ENCODE measurements around the gene RGS12. TPM values are rescaled to one million over a fixed set of nuclear protein-coding genes. Genes with fewer than 3 reads are reported as not detected.

RGS12 gene
- total and polyA plus RNA-seq, 2 of the 13 experiments (the other 11 are each of a cell fraction or from before 2014, with no cell fraction given): 21.0 to 27.7 TPM

DNA sequence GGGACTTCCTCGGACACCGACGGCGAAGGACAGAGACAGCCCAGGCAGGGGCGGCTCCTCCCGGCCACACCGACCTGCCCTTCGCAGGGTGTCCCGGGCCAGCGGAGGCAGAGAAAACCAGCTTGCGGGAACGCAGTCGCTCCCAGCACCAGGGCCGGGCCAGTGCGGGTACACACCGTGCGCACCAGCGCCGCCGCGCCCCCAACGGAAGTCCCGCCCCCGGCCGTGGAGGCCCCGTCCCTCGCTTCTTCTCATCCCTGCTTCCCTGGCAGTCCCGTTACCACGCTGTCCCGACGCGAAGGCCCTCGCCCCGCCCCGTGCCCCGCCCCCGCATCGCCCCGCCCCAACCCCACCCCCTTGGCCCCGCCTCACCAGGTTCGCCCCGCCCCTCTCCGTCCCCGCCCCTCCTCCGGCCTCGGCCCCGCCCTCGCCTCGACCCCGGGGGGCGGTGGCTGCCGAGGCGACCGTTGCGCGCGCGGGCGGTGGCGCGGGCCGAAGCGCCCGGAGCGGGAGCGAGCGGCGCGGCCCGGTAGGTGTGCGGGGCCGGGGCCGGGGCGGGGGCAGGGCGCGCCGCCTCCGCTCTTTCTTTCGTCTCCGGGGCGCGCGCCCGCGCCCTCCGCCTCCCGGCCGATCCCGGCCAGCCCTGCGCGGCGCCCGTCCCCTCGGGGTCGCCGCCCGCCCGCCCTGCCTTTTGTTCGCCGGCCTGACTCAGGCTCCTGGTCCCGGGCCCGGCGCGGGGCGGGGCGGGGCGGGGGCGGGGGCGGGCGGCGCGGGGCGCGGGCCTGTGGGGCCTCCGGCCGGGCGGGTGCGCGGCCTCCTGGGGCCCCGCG is at the start of gene RGS12 (continued):
- TF ChIP-seq, protein P1, sequence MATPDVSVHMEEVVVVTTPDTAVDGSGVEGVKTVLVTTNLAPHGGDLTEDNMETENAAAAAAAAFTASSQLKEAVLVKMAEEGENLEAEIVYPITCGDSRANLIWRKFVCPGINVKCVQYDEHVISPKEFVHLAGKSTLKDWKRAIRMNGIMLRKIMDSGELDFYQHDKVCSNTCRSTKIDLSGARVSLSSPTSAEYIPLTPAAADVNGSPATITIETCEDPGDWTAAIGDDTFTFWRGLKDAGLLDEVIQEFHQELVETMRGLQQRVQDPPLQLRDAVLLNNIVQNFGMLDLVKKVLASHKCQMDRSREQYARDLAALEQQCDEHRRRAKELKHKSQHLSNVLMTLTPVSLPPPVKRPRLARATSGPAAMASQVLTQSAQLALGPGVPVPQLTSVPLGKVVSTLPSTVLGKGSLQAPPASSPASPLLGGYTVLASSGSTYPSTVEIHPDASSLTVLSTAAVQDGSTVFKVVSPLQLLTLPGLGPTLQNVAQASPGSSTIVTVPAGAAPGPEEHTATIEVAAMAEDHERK (CRISPR knock-in tag; IDR thresholded peaks at IDR 0.05; ENCODE audit: low read depth): no peak
- TF ChIP-seq U2AF2 (IDR thresholded peaks at IDR 0.05; ENCODE audit: low read depth, low read length) (no peak), ZNF383 (CRISPR knock-in tag; IDR thresholded peaks at IDR 0.05; ENCODE audit: borderline replicate concordance) (no peak), POLR2G (IDR thresholded peaks at IDR 0.05; ENCODE audit: low read depth, low read length) (peak; percentile 79; the same call in 1 of the 2 replicates), NFKBIZ (CRISPR knock-in tag; IDR thresholded peaks at IDR 0.05) (peak; percentile 44; the same call in 1 of the 2 replicates), ZNF317 (CRISPR knock-in tag; IDR thresholded peaks at IDR 0.05) (no peak; the same call in 1 of the 2 replicates), ZKSCAN8 (CRISPR knock-in tag; IDR thresholded peaks at IDR 0.05; ENCODE audit: borderline replicate concordance) (no peak), THAP11 (CRISPR knock-in tag; IDR thresholded peaks at IDR 0.05) (peak; percentile 66), HOXA5 (CRISPR knock-in tag; IDR thresholded peaks at IDR 0.05) (peak; percentile 21; the same call in 1 of the 2 replicates), MAZ (IDR thresholded peaks at IDR 0.05; ENCODE audit: borderline replicate concordance, low read depth, low read length) (0 out of 2 replicates have a peak, but pooled peaks have one; percentile 24), MAZ (CRISPR knock-in tag; IDR thresholded peaks at IDR 0.05; ENCODE audit: low read depth) (peak; percentile 88)
- TF ChIP-seq, protein P2, sequence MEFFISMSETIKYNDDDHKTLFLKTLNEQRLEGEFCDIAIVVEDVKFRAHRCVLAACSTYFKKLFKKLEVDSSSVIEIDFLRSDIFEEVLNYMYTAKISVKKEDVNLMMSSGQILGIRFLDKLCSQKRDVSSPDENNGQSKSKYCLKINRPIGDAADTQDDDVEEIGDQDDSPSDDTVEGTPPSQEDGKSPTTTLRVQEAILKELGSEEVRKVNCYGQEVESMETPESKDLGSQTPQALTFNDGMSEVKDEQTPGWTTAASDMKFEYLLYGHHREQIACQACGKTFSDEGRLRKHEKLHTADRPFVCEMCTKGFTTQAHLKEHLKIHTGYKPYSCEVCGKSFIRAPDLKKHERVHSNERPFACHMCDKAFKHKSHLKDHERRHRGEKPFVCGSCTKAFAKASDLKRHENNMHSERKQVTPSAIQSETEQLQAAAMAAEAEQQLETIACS (CRISPR knock-in tag; IDR thresholded peaks at IDR 0.05): peak; percentile 24; the same call in 1 of the 2 replicates
- TF ChIP-seq, protein P3, sequence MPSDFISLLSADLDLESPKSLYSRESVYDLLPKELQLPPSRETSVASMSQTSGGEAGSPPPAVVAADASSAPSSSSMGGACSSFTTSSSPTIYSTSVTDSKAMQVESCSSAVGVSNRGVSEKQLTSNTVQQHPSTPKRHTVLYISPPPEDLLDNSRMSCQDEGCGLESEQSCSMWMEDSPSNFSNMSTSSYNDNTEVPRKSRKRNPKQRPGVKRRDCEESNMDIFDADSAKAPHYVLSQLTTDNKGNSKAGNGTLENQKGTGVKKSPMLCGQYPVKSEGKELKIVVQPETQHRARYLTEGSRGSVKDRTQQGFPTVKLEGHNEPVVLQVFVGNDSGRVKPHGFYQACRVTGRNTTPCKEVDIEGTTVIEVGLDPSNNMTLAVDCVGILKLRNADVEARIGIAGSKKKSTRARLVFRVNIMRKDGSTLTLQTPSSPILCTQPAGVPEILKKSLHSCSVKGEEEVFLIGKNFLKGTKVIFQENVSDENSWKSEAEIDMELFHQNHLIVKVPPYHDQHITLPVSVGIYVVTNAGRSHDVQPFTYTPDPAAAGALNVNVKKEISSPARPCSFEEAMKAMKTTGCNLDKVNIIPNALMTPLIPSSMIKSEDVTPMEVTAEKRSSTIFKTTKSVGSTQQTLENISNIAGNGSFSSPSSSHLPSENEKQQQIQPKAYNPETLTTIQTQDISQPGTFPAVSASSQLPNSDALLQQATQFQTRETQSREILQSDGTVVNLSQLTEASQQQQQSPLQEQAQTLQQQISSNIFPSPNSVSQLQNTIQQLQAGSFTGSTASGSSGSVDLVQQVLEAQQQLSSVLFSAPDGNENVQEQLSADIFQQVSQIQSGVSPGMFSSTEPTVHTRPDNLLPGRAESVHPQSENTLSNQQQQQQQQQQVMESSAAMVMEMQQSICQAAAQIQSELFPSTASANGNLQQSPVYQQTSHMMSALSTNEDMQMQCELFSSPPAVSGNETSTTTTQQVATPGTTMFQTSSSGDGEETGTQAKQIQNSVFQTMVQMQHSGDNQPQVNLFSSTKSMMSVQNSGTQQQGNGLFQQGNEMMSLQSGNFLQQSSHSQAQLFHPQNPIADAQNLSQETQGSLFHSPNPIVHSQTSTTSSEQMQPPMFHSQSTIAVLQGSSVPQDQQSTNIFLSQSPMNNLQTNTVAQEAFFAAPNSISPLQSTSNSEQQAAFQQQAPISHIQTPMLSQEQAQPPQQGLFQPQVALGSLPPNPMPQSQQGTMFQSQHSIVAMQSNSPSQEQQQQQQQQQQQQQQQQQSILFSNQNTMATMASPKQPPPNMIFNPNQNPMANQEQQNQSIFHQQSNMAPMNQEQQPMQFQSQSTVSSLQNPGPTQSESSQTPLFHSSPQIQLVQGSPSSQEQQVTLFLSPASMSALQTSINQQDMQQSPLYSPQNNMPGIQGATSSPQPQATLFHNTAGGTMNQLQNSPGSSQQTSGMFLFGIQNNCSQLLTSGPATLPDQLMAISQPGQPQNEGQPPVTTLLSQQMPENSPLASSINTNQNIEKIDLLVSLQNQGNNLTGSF (CRISPR knock-in tag; IDR thresholded peaks at IDR 0.05): 0 out of 2 replicates have a peak, but pooled peaks have one; percentile 8
- TF ChIP-seq, protein P4, sequence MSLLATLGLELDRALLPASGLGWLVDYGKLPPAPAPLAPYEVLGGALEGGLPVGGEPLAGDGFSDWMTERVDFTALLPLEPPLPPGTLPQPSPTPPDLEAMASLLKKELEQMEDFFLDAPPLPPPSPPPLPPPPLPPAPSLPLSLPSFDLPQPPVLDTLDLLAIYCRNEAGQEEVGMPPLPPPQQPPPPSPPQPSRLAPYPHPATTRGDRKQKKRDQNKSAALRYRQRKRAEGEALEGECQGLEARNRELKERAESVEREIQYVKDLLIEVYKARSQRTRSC (CRISPR knock-in tag; IDR thresholded peaks at IDR 0.05; ENCODE audit: low read depth): no peak
- TF ChIP-seq, protein P5, sequence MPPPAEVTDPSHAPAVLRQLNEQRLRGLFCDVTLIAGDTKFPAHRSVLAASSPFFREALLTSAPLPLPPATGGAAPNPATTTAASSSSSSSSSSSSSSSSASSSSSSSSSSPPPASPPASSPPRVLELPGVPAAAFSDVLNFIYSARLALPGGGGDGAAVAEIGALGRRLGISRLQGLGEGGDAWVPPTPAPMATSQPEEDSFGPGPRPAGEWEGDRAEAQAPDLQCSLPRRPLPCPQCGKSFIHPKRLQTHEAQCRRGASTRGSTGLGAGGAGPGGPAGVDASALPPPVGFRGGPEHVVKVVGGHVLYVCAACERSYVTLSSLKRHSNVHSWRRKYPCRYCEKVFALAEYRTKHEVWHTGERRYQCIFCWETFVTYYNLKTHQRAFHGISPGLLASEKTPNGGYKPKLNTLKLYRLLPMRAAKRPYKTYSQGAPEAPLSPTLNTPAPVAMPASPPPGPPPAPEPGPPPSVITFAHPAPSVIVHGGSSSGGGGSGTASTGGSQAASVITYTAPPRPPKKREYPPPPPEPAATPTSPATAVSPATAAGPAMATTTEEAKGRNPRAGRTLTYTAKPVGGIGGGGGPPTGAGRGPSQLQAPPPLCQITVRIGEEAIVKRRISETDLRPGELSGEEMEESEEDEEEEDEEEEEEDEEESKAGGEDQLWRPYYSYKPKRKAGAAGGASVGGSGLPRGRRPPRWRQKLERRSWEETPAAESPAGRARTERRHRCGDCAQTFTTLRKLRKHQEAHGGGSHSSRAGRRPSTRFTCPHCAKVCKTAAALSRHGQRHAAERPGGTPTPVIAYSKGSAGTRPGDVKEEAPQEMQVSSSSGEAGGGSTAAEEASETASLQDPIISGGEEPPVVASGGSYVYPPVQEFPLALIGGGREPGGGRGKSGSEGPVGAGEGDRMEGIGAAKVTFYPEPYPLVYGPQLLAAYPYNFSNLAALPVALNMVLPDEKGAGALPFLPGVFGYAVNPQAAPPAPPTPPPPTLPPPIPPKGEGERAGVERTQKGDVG (CRISPR knock-in tag; IDR thresholded peaks at IDR 0.05; ENCODE audit: borderline replicate concordance): peak; percentile 57; the same call in 1 of the 2 replicates

Data from HepG2 (cell line).